ENCODE results near the gene SIMC1. TPM values are rescaled to one million over a fixed set of nuclear protein-coding genes. Genes with fewer than 3 reads are reported as not detected.

Gene SIMC1
- total RNA-seq, 1 experiment from 2014 or later, result 25.4 TPM

GRCh38 chr5:176361437-176362232 lies 123.4 kb downstream of the SIMC1 start, which contains the start of gene KIAA1191:
TSS of gene KIAA1191 (minus strand) at chr5:176361764. CDS start at chr5:176359508, 2,256 bp downstream.
- ChIA-PET POLR2A (interaction anchor here (0.6 to 3.0 kb wide), 23 partner anchors 9 to 895 kb away, joined by 3 to 51 read pairs (median 5); partner anchors contain the start of genes CDHR2, CLTB, FAF2 and HIGD2A), CTCF (interaction anchor here (0.5 to 1.5 kb wide), 16 partner anchors 9 to 1491 kb away, joined by 3 to 6 read pairs (median 3); partner anchors contain the start of genes HIGD2A and NOP16)
- no TSS peak for BruUV-seq (replicated peaks)
- Mint-ChIP-seq H3K4me3 (ENCODE audit: unreplicated experiment) (peak within 1 kb of the TSS; percentile 98), H3K36me3 (ENCODE audit: insufficient read depth, unreplicated experiment) (peaks cover 23% of the 10 kb centered on the region), H3K9me3 (ENCODE audit: unreplicated experiment) (no peaks in the 10 kb centered on the region), H3K4me1 (ENCODE audit: insufficient read depth, unreplicated experiment) (peaks cover 18% of the 10 kb centered on the region), H3K27me3 (ENCODE audit: insufficient read depth, unreplicated experiment) (no peaks in the 10 kb centered on the region), H3K27ac (ENCODE audit: low read depth, unreplicated experiment) (peak within 1 kb of the TSS; percentile 97)
- intact Hi-C loops (cut with micrococcal nuclease), result loop anchor here (2.0 to 5.0 kb wide), 2 partner anchors 53 to 86 kb away; partner anchors contain the start of gene FAF2
- peak; percentile 94 for DNase-seq (ENCODE audit: unreplicated experiment)
- TF ChIP-seq CTCF (IDR thresholded peaks at IDR 0.05; ENCODE audit: unreplicated experiment), result peak; percentile 25

GRCh38 chr5:176362233-176362490 lies 123.9 kb downstream of the SIMC1 start:
- Mint-ChIP-seq H3K27ac (ENCODE audit: low read depth, unreplicated experiment) (peak overlapping the region; percentile 97), H3K4me3 (ENCODE audit: unreplicated experiment) (peak overlapping the region; percentile 98), H3K9me3 (ENCODE audit: unreplicated experiment) (no peaks in the 10 kb centered on the region), H3K27me3 (ENCODE audit: insufficient read depth, unreplicated experiment) (no peaks in the 10 kb centered on the region), H3K4me1 (ENCODE audit: insufficient read depth, unreplicated experiment) (peaks cover 17% of the 10 kb centered on the region), H3K36me3 (ENCODE audit: insufficient read depth, unreplicated experiment) (peaks cover 18% of the 10 kb centered on the region)
- no peak for DNase-seq (ENCODE audit: unreplicated experiment)
- no TSS peak for BruUV-seq (replicated peaks)
- intact Hi-C loops (cut with micrococcal nuclease), result loop anchor here (5.0 kb wide), 1 partner anchor 85 kb away; the partner anchor contains the start of gene FAF2
- POLR2A ChIA-PET, result interaction anchor here (0.7 to 3.0 kb wide), 18 partner anchors 8 to 896 kb away, joined by 3 to 51 read pairs (median 6); partner anchors contain the start of genes CDHR2, CLTB, FAF2 and HIGD2A
- no peak for TF ChIP-seq CTCF (IDR thresholded peaks at IDR 0.05; ENCODE audit: unreplicated experiment)
- CTCF ChIA-PET, result interaction anchor here (0.5 to 1.5 kb wide), 9 partner anchors 9 to 1491 kb away, joined by 3 to 6 read pairs (median 3); partner anchors contain the start of genes HIGD2A and NOP16

- POLR2A ChIA-PET, result no interaction called here
- intact Hi-C loops (cut with micrococcal nuclease), result loop anchor here (5.0 kb wide), 1 partner anchor 82 kb away; the partner anchor contains the start of gene FAF2
These were observed 126.6 kb downstream of the SIMC1 start for GRCh38 chr5:176364765-176365350.

More at GRCh38 chr5:176364765-176365350, 126.6 kb downstream of the SIMC1 start:
- Mint-ChIP-seq H3K9me3 (ENCODE audit: unreplicated experiment) (no peaks in the 10 kb centered on the region), H3K27ac (ENCODE audit: low read depth, unreplicated experiment) (no peak overlapping the region), H3K4me3 (ENCODE audit: unreplicated experiment) (no peak overlapping the region), H3K27me3 (ENCODE audit: insufficient read depth, unreplicated experiment) (no peaks in the 10 kb centered on the region), H3K36me3 (ENCODE audit: insufficient read depth, unreplicated experiment) (no peaks in the 10 kb centered on the region), H3K4me1 (ENCODE audit: insufficient read depth, unreplicated experiment) (peaks cover 6% of the 10 kb centered on the region)
- no peak for TF ChIP-seq CTCF (IDR thresholded peaks at IDR 0.05; ENCODE audit: unreplicated experiment)
- no peak for DNase-seq (ENCODE audit: unreplicated experiment)
- CTCF ChIA-PET, result no interaction called here
- no TSS peak for BruUV-seq (replicated peaks)
